Measurements from ENCODE around the gene ZNF827.

GRCh38 chr4:145763399-145763798 lies 175.2 kb downstream of the ZNF827 start:
- TF ChIP-seq ZNF274 (IDR thresholded peaks at IDR 0.05; ENCODE audit: low read depth, low read length) (no peak), YY1 (IDR thresholded peaks at IDR 0.05; ENCODE audit: insufficient read depth, insufficient read length) (no peak), SUZ12 (IDR thresholded peaks at IDR 0.05; ENCODE audit: extremely low read depth, insufficient read depth, insufficient read length) (no peak)

Measured in NT2/D1 (cell line).